Esophagus squamous epithelium (tissue), 5 donors: ENCODE results near the gene KATNAL1. TPM values are rescaled to one million over a fixed set of nuclear protein-coding genes. Genes with fewer than 3 reads are reported as not detected.

ENCODE experiments used
- DNase-seq: peaks from one replicate; lab custom pipeline; 2025; lab: John Stamatoyannopoulos, UW
- H3K27ac ChIP-seq, 4 donors: fragments of 200-600 bp; sonication (generic); one replicate each; pipeline ENCODE4 v1.5.1; 2016 to 2019; ENCODE audit warnings: mild to moderate bottlenecking in 1 of 4
- H3K27me3 ChIP-seq, 4 donors: fragments of 200-600 bp; sonication (generic); 1 replicate in 3 of 4; 2 replicates in 1 of 4; pipeline versions ENCODE4 v1.5.1 to v1.6.0; 2017 to 2021; ENCODE audit warnings: antibody characterized with exemption in 1 of 4
- H3K36me3 ChIP-seq, 3 donors: fragments of 200-600 bp; sonication (generic); one replicate each; pipeline ENCODE4 v1.5.1; 2016 to 2019
- H3K4me1 ChIP-seq, 3 donors: fragments of 200-600 bp; sonication (generic); one replicate each; pipeline ENCODE4 v1.5.1; 2017 to 2019
- H3K4me3 ChIP-seq, 4 donors: fragments of 200-600 bp; sonication (generic); 1 replicate in 3 of 4; 2 replicates in 1 of 4; pipeline ENCODE4 v1.5.1; 2016 to 2019; ENCODE audit warnings: mild to moderate bottlenecking in 2 of 4, moderate library complexity in 1 of 4
- H3K9me3 ChIP-seq, 3 donors: fragments of 200-600 bp; sonication (generic); one replicate each; pipeline ENCODE4 v1.5.1; 2016 to 2019
- CTCF ChIP-seq, 6 experiments: fragments of 450-650 bp in 4 of 6; fragments of 200-600 bp in 2 of 6; sonication (generic) in 2 of 6; IDR thresholded peaks; one replicate each; pipeline ENCODE4 v1.5.1; 2016 to 2019; ENCODE audit warnings: antibody characterized with exemption in 6 of 6, mild to moderate bottlenecking in 4 of 6, moderate library complexity in 4 of 6
- POLR2A ChIP-seq, 4 donors: fragments of 450-650 bp; IDR thresholded peaks; one replicate each; pipeline ENCODE4 v1.6.1; 2017; ENCODE audit warnings: antibody characterized with exemption in 4 of 4, mild to moderate bottlenecking in 4 of 4, moderate library complexity in 3 of 4
- WGBS, 2 donors: methylation state at CpG; one replicate each; pipeline ENCODE4 v1.1.5; 2018; 5-methylcytosine and 5-hydroxymethylcytosine counted together
- intact Hi-C: fragments of 100-400 bp; cut with DNase I; formaldehyde crosslinking; loops from one replicate; pipeline ENCODE4 v1.15.0; 2022
- total RNA-seq, 4 donors: library from RNA; depleted of rRNA; stranded (reverse); fragments of >200 nt; gene quantifications; one replicate each; pipeline ENCODE4 v1.1.0, GENCODE V29; 2016
- donor health status: DM: yes; HTN: yes; CAD: no.

The KATNAL1 gene
- total RNA-seq, 4 donors from 2014 or later, result 1.4 to 13.4 (median 6.2) TPM

GRCh38 chr13:30319655-30320054, 12.3 kb upstream of the KATNAL1 start:
- WGBS, 2 donors, result 46 to 65% methylated on average over 4 to 5 of the region's 5 CpGs
- no peaks in the 10 kb centered on the region for H3K4me1 ChIP-seq
- H3K4me3 ChIP-seq, result no peak overlapping the region
- no peaks in the 10 kb centered on the region for H3K9me3 ChIP-seq
- H3K36me3 ChIP-seq, result no peaks in the 10 kb centered on the region
- H3K27me3 ChIP-seq, result no peaks in the 10 kb centered on the region
- no peak for DNase-seq
- TF ChIP-seq CTCF (IDR thresholded peaks at IDR 0.05), result no peak
- TF ChIP-seq POLR2A (IDR thresholded peaks at IDR 0.05), result no peak
- intact Hi-C loops, result no loop called here
- no peak overlapping the region for H3K27ac ChIP-seq

GRCh38 chr13:30319130-30319529, 11.8 kb upstream of the KATNAL1 start:
- no peak for DNase-seq
- H3K36me3 ChIP-seq, result no peaks in the 10 kb centered on the region
- H3K4me1 ChIP-seq, result no peaks in the 10 kb centered on the region
- H3K27ac ChIP-seq, result no peak overlapping the region
- no peak for TF ChIP-seq CTCF (IDR thresholded peaks at IDR 0.05)
- no peak for TF ChIP-seq POLR2A (IDR thresholded peaks at IDR 0.05)
- no peaks in the 10 kb centered on the region for H3K27me3 ChIP-seq
- WGBS, 2 donors, result 68 to 74% methylated on average over 4 of the region's 4 CpGs
- H3K4me3 ChIP-seq, result no peak overlapping the region
- no peaks in the 10 kb centered on the region for H3K9me3 ChIP-seq
- intact Hi-C loops, result no loop called here

GRCh38 chr13:30318026-30318425, 10.7 kb upstream of the KATNAL1 start:
- Histone ChIP-seq H3K4me3 (no peak overlapping the region), H3K9me3 (no peaks in the 10 kb centered on the region), H3K36me3 (no peaks in the 10 kb centered on the region), H3K4me1 (peaks cover 0 to 5% (median 4%) of the 10 kb centered on the region in 3 donors), H3K27ac (no peak overlapping the region), H3K27me3 (no peaks in the 10 kb centered on the region)
- TF ChIP-seq CTCF (IDR thresholded peaks at IDR 0.05) (no peak), POLR2A (IDR thresholded peaks at IDR 0.05) (no peak)
- DNase-seq, result no peak
- intact Hi-C loops, result no loop called here
- WGBS, 2 donors, result 73 to 91% methylated on average over 1 of the region's 1 CpG

GRCh38 chr13:30314562-30314961, 7.2 kb upstream of the KATNAL1 start:
- Histone ChIP-seq H3K27ac (no peak overlapping the region), H3K27me3 (no peaks in the 10 kb centered on the region), H3K4me1 (peaks cover 0 to 20% (median 13%) of the 10 kb centered on the region in 3 donors), H3K4me3 (no peak overlapping the region), H3K36me3 (no peaks in the 10 kb centered on the region), H3K9me3 (no peaks in the 10 kb centered on the region)
- DNase-seq, result no peak
- intact Hi-C loops, result no loop called here
- no peak for TF ChIP-seq POLR2A (IDR thresholded peaks at IDR 0.05)
- no peak for TF ChIP-seq CTCF (IDR thresholded peaks at IDR 0.05)
- WGBS, 2 donors, result 91 to 92% methylated on average over 2 of the region's 2 CpGs

- no peaks in the 10 kb centered on the region for H3K36me3 ChIP-seq
- no peak for DNase-seq
- TF ChIP-seq POLR2A (IDR thresholded peaks at IDR 0.05) (no peak), CTCF (IDR thresholded peaks at IDR 0.05) (no peak)
- intact Hi-C loops, result no loop called here
- WGBS, 2 donors, result 78 to 82% methylated on average over 2 of the region's 2 CpGs
- H3K27ac ChIP-seq, result no peak overlapping the region
- H3K4me1 ChIP-seq, result peaks cover 0 to 25% (median 13%) of the 10 kb centered on the region in 3 donors
- H3K9me3 ChIP-seq, result no peaks in the 10 kb centered on the region
- no peak overlapping the region for H3K4me3 ChIP-seq
- no peaks in the 10 kb centered on the region for H3K27me3 ChIP-seq
These were observed 6.7 kb upstream of the KATNAL1 start for GRCh38 chr13:30314069-30314468.
